Heart right ventricle (tissue), 16 donors: Measurements from ENCODE around the gene THY1. TPM values are rescaled to one million over a fixed set of nuclear protein-coding genes. Genes with fewer than 3 reads are reported as not detected.

Experiments used
- ATAC-seq, 8 donors: fragments of 200-7000 bp; cut with Tn5 transposase; one replicate each; pipeline ENCODE4 v1.9.1; 2020; ENCODE audit warnings: mild to moderate bottlenecking in 8 of 8, moderate library complexity in 8 of 8, moderate number of reproducible peaks in 1 of 8
- DNase-seq, 2 donors: peaks; one replicate each; pipeline ENCODE4 v3.0.0-alpha.2; 2020
- H3K27ac ChIP-seq, 10 donors: fragments of 200-600 bp; sonication (generic) in 2 of 10; one replicate each; pipeline versions ENCODE4 v1.5.0 to v1.8.0; 2020 to 2022; ENCODE audit warnings: mild to moderate bottlenecking in 3 of 10
- H3K27me3 ChIP-seq, 7 donors: fragments of 200-600 bp; one replicate each; pipeline ENCODE4 v1.8.0; 2021 to 2022; ENCODE audit warnings: mild to moderate bottlenecking in 2 of 7
- H3K36me3 ChIP-seq, 9 donors: fragments of 200-600 bp; sonication (generic) in 1 of 9; one replicate each; pipeline versions ENCODE4 v1.5.0 to v1.8.0; 2020 to 2022; ENCODE audit warnings: mild to moderate bottlenecking in 2 of 9
- H3K4me1 ChIP-seq, 9 donors: fragments of 200-600 bp; sonication (generic) in 1 of 9; one replicate each; pipeline versions ENCODE4 v1.5.0 to v1.8.0; 2020 to 2022; ENCODE audit warnings: mild to moderate bottlenecking in 4 of 9
- H3K4me3 ChIP-seq, 10 donors: fragments of 200-600 bp; sonication (generic) in 2 of 10; one replicate each; pipeline versions ENCODE4 v1.5.0 to v1.8.0; 2020 to 2022; ENCODE audit warnings: mild to moderate bottlenecking in 7 of 10, moderate library complexity in 2 of 10
- H3K9me3 ChIP-seq, 11 donors: fragments of 200-600 bp in 10 of 11; sonication (generic) in 2 of 11; one replicate each; pipeline versions ENCODE4 v1.5.0 to v1.8.0; 2013 to 2022; ENCODE audit warnings: mild to moderate bottlenecking in 2 of 11, control low read depth in 1 of 11, moderate library complexity in 1 of 11
- CTCF ChIP-seq, 9 donors: fragments of 200-600 bp; sonication (generic) in 2 of 9; IDR thresholded peaks; one replicate each; pipeline versions ENCODE4 v1.5.0 to v1.8.0; 2021 to 2022; ENCODE audit warnings: antibody characterized with exemption in 9 of 9, mild to moderate bottlenecking in 5 of 9, moderate library complexity in 1 of 9
- WGBS, 2 donors: extraction: QIAGEN DNeasy Blood & Tissue Kit; methylation state at CpG; one replicate each; pipeline ENCODE4 v1.1.7; 2013; ENCODE audit warnings: inconsistent platforms in 1 of 2; 5-methylcytosine and 5-hydroxymethylcytosine counted together
- intact Hi-C, 10 donors: fragments of 100-400 bp; cut with DNase I; formaldehyde crosslinking; loops; one replicate each; pipeline versions ENCODE4 v1.11.1 to v1.14.2; 2022
- polyA plus RNA-seq, 2 donors: library from polyadenylated mRNA; stranded (reverse); fragments of 200-250 nt; gene quantifications; one replicate each; pipeline ENCODE4 v1.2.3, GENCODE V29; 2013
- total RNA-seq, 10 donors: library from RNA; stranded (reverse); fragmentation: NEBNext Ultra II Directional in 3 of 10; extraction: Animal tissue kit (Norgen Biotek cat#: 25700) in 3 of 10; gene quantifications; one replicate each; pipeline versions ENCODE4 v1.2.1 to v1.2.4, GENCODE V29; 2021 to 2023
- donor health status: Arrhythmogenic right ventricular cardiomyopathy.
- donor health status: ischemic (EF 13 %, LVEDD 7.1; RV severe dilation, severe dysfunction).
- donor health status: healthy with polysubstance abuse.
- donor health status: DM: no; HTN: yes; CAD: no.
- donor health status: DM: no; HTN: no; CAD: no.
- donor health status: ischemic (EF 25% LVEDD 6.9; RV normal size, moderate dysfunction).
- donor health status: ischemic (EF 25% LVEDD 5.7; RV mildly dilated, moderate dysfunction).
- donor health status: healthy.
- donor health status: DM: yes; HTN: yes; CAD: no.
- donor health status: Ischemic cardiomyopathy.
- donor health status: ischemic (EF 35%, LVEDD 5.7; RV mildly dilated, moderate dysfunction).
- donor health status: nonischemic (EF 11% LVEDD 7.7; RV severe dilation, severe dysfunction).
- donor health status: DM: yes; HTN: yes; CAD: no.
- donor health status: PGD.
- donor health status: ischemic (EF 29% LVEDD 5.4; RV normal size, mild dysfunction).
- donor health status: nonischemic (EF 23%, LVEDD 6.1; RV moderate dilation, normal function).

Gene THY1
- total and polyA plus RNA-seq, 12 donors, result 0.61 to 26.6 (median 5.0) TPM

- peak overlapping the region; percentile 82 to 98 (median 86) for H3K27ac ChIP-seq
- 31 to 49% methylated on average over 12 of the region's 12 CpGs for WGBS, 2 donors
- no peak for TF ChIP-seq CTCF (IDR thresholded peaks at IDR 0.05)
- no peaks in the 10 kb centered on the region for H3K27me3 ChIP-seq
- ATAC-seq (peak in 1 of 8 donors; percentile 14), DNase-seq (no peak)
- H3K4me1 ChIP-seq, result peaks cover 23 to 78% (median 60%) of the 10 kb centered on the region in 9 donors
- H3K4me3 ChIP-seq, result peak overlapping the region; percentile 37 to 62 (median 48)
- H3K9me3 ChIP-seq, result no peaks in the 10 kb centered on the region
- intact Hi-C loops, result no loop called here
- H3K36me3 ChIP-seq, result no peaks in the 10 kb centered on the region
Measured at GRCh38 chr11:119377112-119377901, 45.7 kb downstream of the THY1 start.

DNA sequence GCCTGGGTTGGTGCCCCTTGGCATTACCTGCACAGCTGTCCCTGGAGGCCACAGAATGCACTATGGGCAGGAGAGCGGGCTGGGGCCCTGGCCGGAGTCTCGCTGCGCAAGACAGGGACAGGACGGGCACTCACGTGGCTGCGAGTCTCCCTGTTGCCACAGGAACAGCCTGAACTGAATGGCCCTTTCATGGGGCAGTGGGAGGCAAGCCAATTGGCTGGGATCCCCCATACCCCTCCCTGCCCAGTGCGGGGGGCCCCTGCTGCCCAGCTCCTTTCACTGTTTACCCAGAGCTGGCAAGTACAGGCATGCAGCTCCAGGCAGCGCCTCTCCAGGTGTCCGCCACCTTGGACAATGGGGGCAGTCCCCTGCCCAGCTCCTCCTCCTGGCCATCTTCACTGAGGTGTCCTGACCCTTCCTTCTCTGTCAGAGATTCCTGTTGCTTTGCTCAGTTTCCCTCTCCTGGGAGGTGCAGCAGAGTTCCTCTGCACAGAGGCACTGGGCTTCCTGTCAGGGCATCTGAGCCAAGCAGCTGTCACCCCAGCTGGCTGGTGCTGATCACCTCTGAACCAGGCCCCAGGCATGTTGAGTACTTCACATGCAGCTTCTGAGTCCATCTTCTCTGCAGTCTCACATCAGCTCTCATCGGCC, 46.6 kb downstream of the THY1 start:
- H3K36me3 ChIP-seq, result no peaks in the 10 kb centered on the region
- peaks cover 19 to 80% (median 60%) of the 10 kb centered on the region in 9 donors for H3K4me1 ChIP-seq
- peak overlapping the region in 9 of 10 donors; percentile 15 to 62 (median 47) for H3K4me3 ChIP-seq
- H3K27ac ChIP-seq, result peak overlapping the region; percentile 42 to 98 (median 89)
- no peak for TF ChIP-seq CTCF (IDR thresholded peaks at IDR 0.05)
- intact Hi-C loops, result no loop called here
- WGBS, 2 donors, result 44 to 52% methylated on average over 11 of the region's 11 CpGs
- no peaks in the 10 kb centered on the region for H3K9me3 ChIP-seq
- DNase-seq, result peak in 1 of 2 donors; percentile 60
- H3K27me3 ChIP-seq, result no peaks in the 10 kb centered on the region
- ATAC-seq, result peak in 6 of 8 donors; percentile 6 to 34 (median 16)

- intact Hi-C loops, result loop anchor here in 3 of 10 donors (1.0 to 2.0 kb wide), 2 partner anchors 19 to 21 kb away; no protein-coding TSS in a partner anchor
- no peaks in the 10 kb centered on the region for H3K27me3 ChIP-seq
- H3K27ac ChIP-seq, result peak overlapping the region; percentile 42 to 98 (median 89)
- ATAC-seq (peak; percentile 50 to 79 (median 72)), DNase-seq (peak; percentile 83 to 87)
- no peak for TF ChIP-seq CTCF (IDR thresholded peaks at IDR 0.05)
- no peaks in the 10 kb centered on the region for H3K36me3 ChIP-seq
- H3K4me1 ChIP-seq, result peaks cover 19 to 80% (median 63%) of the 10 kb centered on the region in 9 donors
- WGBS, 2 donors, result 25 to 39% methylated on average over 14 of the region's 14 CpGs
- H3K4me3 ChIP-seq, result peak overlapping the region in 8 of 10 donors; percentile 15 to 62 (median 52)
- H3K9me3 ChIP-seq, result no peaks in the 10 kb centered on the region
Measured at GRCh38 chr11:119375337-119376196, 47.4 kb downstream of the THY1 start.
